GM23248 (cell line): Measurements from ENCODE around the gene PRMT1.
"Not testable (repeated sequence)": the region's sequence is repeated elsewhere in the genome, so short reads cannot be mapped to it uniquely, and the experiment has no call there.

Source experiments
- EZH2 ChIP-seq: fragments of 200-600 bp; sonication (generic); IDR thresholded peaks from 2 replicates; pipeline ENCODE4 v1.6.1; 2018; ENCODE audit warnings: antibody characterized with exemption, mild to moderate bottlenecking; ENCODE audit not compliant: insufficient read depth, poor library complexity, severe bottlenecking
- EZH2phosphoT487 ChIP-seq: fragments of 200-600 bp; sonication (generic); IDR thresholded peaks from 2 replicates; pipeline ENCODE4 v1.6.1; 2018; ENCODE audit warnings: antibody characterized with exemption, moderate library complexity, mild to moderate bottlenecking, low read depth; ENCODE audit not compliant: insufficient read depth

- not testable (repeated sequence) for TF ChIP-seq EZH2phosphoT487, EZH2
These were observed 42.3 kb downstream of the PRMT1 start for GRCh38 chr19:49719420-49719819.
